ENCODE results near the gene ADGRL4. TPM values are rescaled to one million over a fixed set of nuclear protein-coding genes. Genes with fewer than 3 reads are reported as not detected.
A peak's percentile ranks its signal among the peaks of the same experiment; 100 is the strongest.

The ADGRL4 gene
- total and polyA plus RNA-seq, 7 donors: 8.7 to 19.1 (median 14.3) TPM

GRCh38 chr1:79043506-79043905 is 37.0 kb upstream of the ADGRL4 start:
- Histone ChIP-seq H3K4me3 (no peak overlapping the region), H3K9me3 (no peaks in the 10 kb centered on the region), H3K36me3 (ENCODE audit: insufficient read depth in 1 of 2, low read depth in 1 of 2) (no peaks in the 10 kb centered on the region), H3K27me3 (ENCODE audit: insufficient read depth in 3 of 3, low read length in 2 of 3) (no peaks in the 10 kb centered on the region), H3K4me1 (no peaks in the 10 kb centered on the region), H3K27ac (no peak overlapping the region)
- intact Hi-C loops (cut with DNase I): no loop called here
- TF ChIP-seq, protein P1, sequence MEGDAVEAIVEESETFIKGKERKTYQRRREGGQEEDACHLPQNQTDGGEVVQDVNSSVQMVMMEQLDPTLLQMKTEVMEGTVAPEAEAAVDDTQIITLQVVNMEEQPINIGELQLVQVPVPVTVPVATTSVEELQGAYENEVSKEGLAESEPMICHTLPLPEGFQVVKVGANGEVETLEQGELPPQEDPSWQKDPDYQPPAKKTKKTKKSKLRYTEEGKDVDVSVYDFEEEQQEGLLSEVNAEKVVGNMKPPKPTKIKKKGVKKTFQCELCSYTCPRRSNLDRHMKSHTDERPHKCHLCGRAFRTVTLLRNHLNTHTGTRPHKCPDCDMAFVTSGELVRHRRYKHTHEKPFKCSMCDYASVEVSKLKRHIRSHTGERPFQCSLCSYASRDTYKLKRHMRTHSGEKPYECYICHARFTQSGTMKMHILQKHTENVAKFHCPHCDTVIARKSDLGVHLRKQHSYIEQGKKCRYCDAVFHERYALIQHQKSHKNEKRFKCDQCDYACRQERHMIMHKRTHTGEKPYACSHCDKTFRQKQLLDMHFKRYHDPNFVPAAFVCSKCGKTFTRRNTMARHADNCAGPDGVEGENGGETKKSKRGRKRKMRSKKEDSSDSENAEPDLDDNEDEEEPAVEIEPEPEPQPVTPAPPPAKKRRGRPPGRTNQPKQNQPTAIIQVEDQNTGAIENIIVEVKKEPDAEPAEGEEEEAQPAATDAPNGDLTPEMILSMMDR (IDR thresholded peaks at IDR 0.05): no peak
- ATAC-seq (no peak), DNase-seq (no peak)
- WGBS, 3 donors: 37 to 48% (median 40%) methylated on average over 4 of the region's 4 CpGs

- 44 to 76% (median 74%) methylated on average over 2 of the region's 2 CpGs for WGBS, 3 donors
- ATAC-seq: no peak
- H3K4me3 ChIP-seq: no peak overlapping the region
- intact Hi-C loops (cut with DNase I): no loop called here
- no peak overlapping the region for H3K27ac ChIP-seq
- no peaks in the 10 kb centered on the region for H3K9me3 ChIP-seq
- DNase-seq: no peak
- TF ChIP-seq, protein P1 (IDR thresholded peaks at IDR 0.05): no peak
- H3K36me3 ChIP-seq (ENCODE audit: insufficient read depth in 1 of 2, low read depth in 1 of 2): no peaks in the 10 kb centered on the region
- no peaks in the 10 kb centered on the region for H3K4me1 ChIP-seq
- no peaks in the 10 kb centered on the region for H3K27me3 ChIP-seq (ENCODE audit: insufficient read depth in 3 of 3, low read length in 2 of 3)
These were observed 36.0 kb upstream of the ADGRL4 start for GRCh38 chr1:79042539-79042938.

GRCh38 chr1:79042117-79042516 is 35.6 kb upstream of the ADGRL4 start:
- Histone ChIP-seq H3K36me3 (ENCODE audit: insufficient read depth in 1 of 2, low read depth in 1 of 2) (no peaks in the 10 kb centered on the region), H3K27me3 (ENCODE audit: insufficient read depth in 3 of 3, low read length in 2 of 3) (no peaks in the 10 kb centered on the region), H3K9me3 (peaks cover 3% of the 10 kb centered on the region), H3K4me3 (no peak overlapping the region), H3K27ac (no peak overlapping the region), H3K4me1 (no peaks in the 10 kb centered on the region)
- TF ChIP-seq, protein P1 (IDR thresholded peaks at IDR 0.05): no peak
- intact Hi-C loops (cut with DNase I): no loop called here
- ATAC-seq (no peak), DNase-seq (no peak)
- WGBS, 3 donors: 20 to 72% (median 49%) methylated on average over 2 of the region's 2 CpGs

DNA sequence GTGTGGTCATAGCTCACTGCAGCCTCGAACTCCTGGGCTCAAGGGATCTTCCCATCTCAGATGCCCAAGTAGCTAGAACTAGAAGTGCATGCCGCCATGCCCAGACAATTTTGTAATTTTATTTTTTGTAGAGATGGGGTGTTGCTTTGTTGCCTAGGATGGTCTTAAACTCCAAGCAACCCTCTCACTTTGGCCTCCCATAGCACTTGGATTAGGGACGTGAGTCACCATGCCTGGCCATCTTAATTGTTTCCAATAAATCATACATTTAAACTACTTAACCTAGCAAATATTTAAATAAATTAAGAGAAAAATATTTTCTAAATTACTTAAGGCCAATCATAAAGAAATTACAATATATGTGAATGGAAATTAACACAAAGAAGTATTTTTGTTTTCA is 35.1 kb upstream of the ADGRL4 start:
- Histone ChIP-seq H3K27me3 (ENCODE audit: insufficient read depth in 3 of 3, low read length in 2 of 3) (no peaks in the 10 kb centered on the region), H3K4me3 (no peak overlapping the region), H3K9me3 (peaks cover 6% of the 10 kb centered on the region), H3K27ac (no peak overlapping the region), H3K4me1 (no peaks in the 10 kb centered on the region), H3K36me3 (ENCODE audit: insufficient read depth in 1 of 2, low read depth in 1 of 2) (no peaks in the 10 kb centered on the region)
- TF ChIP-seq, protein P1 (IDR thresholded peaks at IDR 0.05): no peak
- 87 to 92% (median 91%) methylated on average over 3 of the region's 3 CpGs for WGBS, 3 donors
- ATAC-seq: no peak
- DNase-seq: no peak
- intact Hi-C loops (cut with DNase I): no loop called here

DNA sequence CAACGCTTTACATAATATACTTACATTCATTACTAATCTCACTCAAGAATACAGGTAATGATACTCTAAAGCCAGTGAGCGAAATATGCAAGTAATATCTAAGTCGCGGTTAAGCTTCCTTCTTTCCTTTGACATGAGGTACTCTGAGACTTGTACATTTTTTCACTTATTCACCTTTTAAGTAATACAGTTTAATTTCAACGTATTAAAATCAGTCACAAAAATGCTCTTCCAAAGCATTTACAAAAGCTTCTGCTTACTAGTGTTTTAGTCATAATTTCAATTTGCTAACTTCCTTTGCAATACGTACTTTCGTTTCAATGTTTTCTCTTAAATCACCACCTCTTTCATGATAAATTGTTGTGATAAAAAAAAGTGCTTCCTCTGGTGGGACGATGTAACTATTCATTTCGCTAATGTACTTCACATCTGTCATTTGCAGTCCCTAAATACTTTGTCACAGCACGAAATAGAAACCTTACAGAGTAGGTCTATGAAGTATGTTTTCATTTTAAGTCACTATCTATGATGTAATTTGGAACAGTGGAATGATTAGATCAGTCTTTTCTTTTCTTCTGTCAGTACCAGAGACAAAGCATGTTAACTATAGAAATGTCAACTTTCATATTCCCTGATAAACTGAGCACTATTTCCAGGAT is 34.0 kb upstream of the ADGRL4 start:
- ATAC-seq: no peak
- intact Hi-C loops (cut with DNase I): no loop called here
- 48 to 54% (median 51%) methylated on average over 10 of the region's 10 CpGs for WGBS, 3 donors
- DNase-seq: no peak
- Histone ChIP-seq H3K4me1 (no peaks in the 10 kb centered on the region), H3K4me3 (peak overlapping the region; percentile 51), H3K9me3 (peaks cover 6% of the 10 kb centered on the region), H3K27ac (peak overlapping the region; percentile 9), H3K36me3 (ENCODE audit: insufficient read depth in 1 of 2, low read depth in 1 of 2) (no peaks in the 10 kb centered on the region), H3K27me3 (ENCODE audit: insufficient read depth in 3 of 3, low read length in 2 of 3) (no peaks in the 10 kb centered on the region)
- TF ChIP-seq, protein P1 (IDR thresholded peaks at IDR 0.05): no peak
